ENCODE data around the gene FAM83B. TPM values are rescaled to one million over a fixed set of nuclear protein-coding genes. Genes with fewer than 3 reads are reported as not detected.

Gene FAM83B
- total RNA-seq, 2 experiments from 2014 or later: not detected

DNA sequence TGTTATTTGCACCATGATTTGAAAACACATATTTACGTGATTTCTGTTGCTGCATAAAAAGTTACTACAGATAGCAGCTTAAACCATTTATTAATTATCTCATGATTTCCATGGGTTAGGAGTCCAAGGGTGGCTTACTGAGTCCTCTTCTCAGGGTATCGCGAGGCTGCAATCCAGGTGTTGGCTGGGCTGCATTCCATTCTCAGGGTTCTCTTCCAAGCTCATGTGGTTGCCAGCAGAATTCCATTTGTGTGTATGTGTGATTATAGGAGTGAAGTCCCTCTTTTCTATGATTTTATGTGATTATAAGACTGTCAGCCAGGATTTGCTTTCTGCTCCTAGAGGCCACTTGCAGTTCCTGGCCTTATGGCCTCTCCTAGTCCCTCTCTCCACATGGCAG is 135.1 kb downstream of the FAM83B start:
- H3K36me3 Mint-ChIP-seq (ENCODE audit: low read depth): no peaks in the 10 kb centered on the region
- H3K9me3 Mint-ChIP-seq: peaks cover 24% of the 10 kb centered on the region
- no peak overlapping the region for H3K27ac Mint-ChIP-seq
- no peaks in the 10 kb centered on the region for H3K4me1 Mint-ChIP-seq
- CTCF ChIA-PET: no interaction called here
- POLR2A ChIA-PET: no interaction called here
- no peak for DNase-seq
- no peaks in the 10 kb centered on the region for H3K27me3 Mint-ChIP-seq
- no peak overlapping the region for H3K4me3 Mint-ChIP-seq

DNA sequence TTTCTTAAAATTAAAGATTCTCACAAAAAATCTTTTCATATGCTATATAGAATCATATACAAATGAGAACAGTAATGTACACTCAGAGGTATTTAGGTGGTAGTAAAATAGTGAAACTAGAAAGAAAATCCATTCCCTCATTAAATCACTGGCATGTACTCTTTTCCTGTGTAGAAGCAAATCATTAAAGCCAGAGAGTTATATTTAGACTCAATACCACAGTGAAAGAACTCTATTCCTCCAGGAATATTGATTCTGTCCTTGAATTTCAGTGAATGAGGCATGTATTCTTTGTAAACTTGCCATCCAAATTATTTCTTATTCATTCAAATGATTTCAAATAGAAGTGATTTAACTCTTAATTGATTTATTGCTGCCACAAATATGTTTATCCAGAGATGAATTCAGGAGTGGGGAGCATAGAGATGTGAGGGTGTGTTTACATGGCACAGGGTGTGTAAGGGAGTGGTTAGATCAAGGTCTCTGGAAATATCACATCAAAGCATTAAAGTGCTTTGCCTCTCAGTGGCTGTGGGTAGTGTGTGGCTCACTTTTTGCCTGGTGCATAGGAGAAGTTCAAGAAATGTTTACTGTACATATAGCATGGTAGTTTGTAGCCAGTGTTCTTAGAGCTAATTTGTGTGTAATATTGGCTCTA is 141.2 kb downstream of the FAM83B start:
- no peaks in the 10 kb centered on the region for H3K36me3 Mint-ChIP-seq (ENCODE audit: low read depth)
- H3K27me3 Mint-ChIP-seq: no peaks in the 10 kb centered on the region
- no peak for DNase-seq
- no peak overlapping the region for H3K27ac Mint-ChIP-seq
- CTCF ChIA-PET: no interaction called here
- H3K9me3 Mint-ChIP-seq: peaks cover 17% of the 10 kb centered on the region
- no peaks in the 10 kb centered on the region for H3K4me1 Mint-ChIP-seq
- H3K4me3 Mint-ChIP-seq: no peak overlapping the region
- POLR2A ChIA-PET: no interaction called here

DNA sequence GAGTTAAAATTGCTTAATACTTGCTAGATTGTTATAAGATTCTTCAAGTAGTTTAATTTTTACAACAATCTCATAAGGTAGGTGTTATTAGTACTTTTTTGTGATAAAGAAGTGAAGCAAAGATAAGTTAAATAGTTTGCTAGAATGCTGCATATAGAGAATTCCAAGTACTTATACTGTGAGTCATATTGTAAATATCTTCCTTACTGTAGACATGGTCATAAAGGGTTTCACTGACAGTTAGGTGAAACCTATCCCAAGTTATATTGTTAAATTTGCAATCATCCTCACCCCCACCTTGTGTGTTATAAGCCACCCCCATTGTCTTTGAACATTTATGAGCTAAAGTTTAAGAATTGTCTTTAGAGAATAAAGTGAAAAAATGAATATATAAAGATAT is 142.0 kb downstream of the FAM83B start:
- H3K27me3 Mint-ChIP-seq: no peaks in the 10 kb centered on the region
- H3K36me3 Mint-ChIP-seq (ENCODE audit: low read depth): no peaks in the 10 kb centered on the region
- H3K27ac Mint-ChIP-seq: no peak overlapping the region
- no peak overlapping the region for H3K4me3 Mint-ChIP-seq
- no peaks in the 10 kb centered on the region for H3K4me1 Mint-ChIP-seq
- ChIA-PET CTCF (no interaction called here), POLR2A (no interaction called here)
- H3K9me3 Mint-ChIP-seq: peaks cover 17% of the 10 kb centered on the region
- no peak for DNase-seq

DNA sequence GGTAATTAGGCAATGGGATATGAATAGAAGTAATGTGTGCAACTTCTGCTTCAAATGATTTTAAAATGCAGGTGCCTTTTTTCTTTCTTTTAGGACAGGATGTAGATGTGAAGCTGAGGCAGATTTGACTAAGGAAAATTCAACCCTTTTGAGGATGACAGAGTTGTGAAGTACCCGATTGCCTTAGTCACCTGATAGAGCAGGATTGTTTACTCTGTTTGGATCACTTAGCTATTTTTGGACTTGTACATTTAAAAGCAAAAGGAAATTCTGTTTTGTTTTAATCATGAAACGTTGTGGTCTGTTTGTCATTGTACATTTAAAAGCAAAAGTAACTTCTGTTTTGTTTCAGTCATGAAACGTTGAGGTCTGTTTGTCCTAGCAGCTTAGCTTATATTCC is 143.4 kb downstream of the FAM83B start:
- Mint-ChIP-seq H3K4me1 (no peaks in the 10 kb centered on the region), H3K27ac (no peak overlapping the region), H3K27me3 (no peaks in the 10 kb centered on the region), H3K36me3 (ENCODE audit: low read depth) (no peaks in the 10 kb centered on the region), H3K4me3 (no peak overlapping the region), H3K9me3 (peaks cover 10% of the 10 kb centered on the region)
- CTCF ChIA-PET: no interaction called here
- DNase-seq: no peak
- POLR2A ChIA-PET: no interaction called here
